Pancreas (tissue), 10 donors: Measurements from ENCODE around the gene FBXO40. TPM values are rescaled to one million over a fixed set of nuclear protein-coding genes. Genes with fewer than 3 reads are reported as not detected.
A peak's percentile ranks its signal among the peaks of the same experiment; 100 is the strongest.

Experiments
- ATAC-seq, 4 donors: fragments of 200-7000 bp; cut with Tn5 transposase; one replicate each; pipeline versions ENCODE4 v1.8.0 to v1.9.1; 2020; ENCODE audit warnings: mild to moderate bottlenecking in 4 of 4, moderate library complexity in 4 of 4
- DNase-seq, 6 donors: peaks; one replicate each; pipeline ENCODE4 v3.0.0-alpha.2; 2020
- FAIRE-seq: peaks from 2 replicates; lab custom pipeline; 2012; peaks lifted over from hg19 to GRCh38; lab: Jason Lieb, UNC
- H3K27ac ChIP-seq, 4 donors: fragments of 200-600 bp; sonication (generic); 1 replicate in 3 of 4; 2 replicates in 1 of 4; pipeline versions ENCODE4 v1.5.0 to v1.8.0; 2020
- H3K27me3 ChIP-seq, 4 donors: fragments of 200-600 bp; one replicate each; pipeline ENCODE4 v1.8.0; 2021
- H3K36me3 ChIP-seq, 3 donors: fragments of 200-600 bp; sonication (generic) in 1 of 3; one replicate each; pipeline versions ENCODE4 v1.5.0 to v1.8.0; 2020 to 2021
- H3K4me1 ChIP-seq, 3 donors: fragments of 200-600 bp; one replicate each; pipeline ENCODE4 v1.8.0; 2021
- H3K4me3 ChIP-seq, 4 donors: fragments of 200-600 bp; sonication (generic) in 2 of 4; one replicate each; pipeline versions ENCODE4 v1.5.0 to v1.8.0; 2020 to 2021
- H3K9me3 ChIP-seq, 4 donors: fragments of 200-600 bp; one replicate each; pipeline ENCODE4 v1.8.0; 2021
- CTCF ChIP-seq, 4 donors: fragments of 200-600 bp; sonication (generic) in 3 of 4; IDR thresholded peaks; one replicate each; pipeline versions ENCODE4 v1.5.0 to v1.8.0; 2021; ENCODE audit warnings: antibody characterized with exemption in 4 of 4
- WGBS, 2 donors: extraction: QIAGEN DNeasy Blood & Tissue Kit; methylation state at CpG; one replicate each; pipeline ENCODE4 v1.1.7; 2013; 5-methylcytosine and 5-hydroxymethylcytosine counted together
- intact Hi-C, 3 donors: fragments of 100-400 bp; cut with DNase I; formaldehyde crosslinking; loops; one replicate each; pipeline versions ENCODE4 v1.11.1 to v1.14.2; 2022
- polyA plus RNA-seq, 2 donors: library from polyadenylated mRNA; stranded (reverse); fragments of 200-250 nt; gene quantifications; one replicate each; pipeline ENCODE4 v1.2.3, GENCODE V29; 2013
- total RNA-seq, 6 donors: library from RNA; stranded (reverse); fragmentation: NEBNext Ultra II Directional in 4 of 6; extraction: Animal tissue kit (Norgen Biotek cat#: 25700) in 4 of 6; gene quantifications; one replicate each; pipeline versions ENCODE4 v1.2.1 to v1.2.4, GENCODE V29; 2021 to 2023
- donor health status: healthy with polysubstance abuse.
- donor health status: DM: no; HTN: no; CAD: no; lungs with moderate emphysema.
- donor health status: DM: no; HTN: no; CAD: no.
- donor health status: control.
- donor health status: control.
- donor health status: Bipolar disorder and iron deficiency.
- donor health status: DM: yes; HTN: yes; CAD: no.
- donor health status: DM: no; HTN: no; CAD: no.
- donor health status: DM: no; HTN: no; CAD: no.
- donor health status: DM: yes; HTN: yes; CAD: no.

FBXO40 gene
- total and polyA plus RNA-seq, 8 donors: 0.12 TPM; not detected in 7

- no peaks in the 10 kb centered on the region for H3K27me3 ChIP-seq
- ATAC-seq: no peak
- TF ChIP-seq CTCF (IDR thresholded peaks at IDR 0.05): no peak
- no peak for FAIRE-seq
- no peaks in the 10 kb centered on the region for H3K36me3 ChIP-seq
- no peaks in the 10 kb centered on the region for H3K9me3 ChIP-seq
- H3K4me3 ChIP-seq: no peak overlapping the region
- intact Hi-C loops: no loop called here
- H3K27ac ChIP-seq: no peak overlapping the region
- no peak for DNase-seq
- H3K4me1 ChIP-seq: peaks cover 0 to 5% (median 0%) of the 10 kb centered on the region in 3 donors
Measured at GRCh38 chr3:121651684-121652083, 58.5 kb downstream of the FBXO40 start.

GRCh38 chr3:121654493-121655385 is 61.6 kb downstream of the FBXO40 start:
- DNase-seq: no peak
- 82 to 90% methylated on average over 6 of the region's 6 CpGs for whole genome bisulfite sequencing, 2 donors
- TF ChIP-seq CTCF (IDR thresholded peaks at IDR 0.05): no peak
- peaks cover 0 to 5% (median 0%) of the 10 kb centered on the region in 3 donors for H3K4me1 ChIP-seq
- no peak overlapping the region for H3K4me3 ChIP-seq
- H3K27me3 ChIP-seq: no peaks in the 10 kb centered on the region
- H3K9me3 ChIP-seq: no peaks in the 10 kb centered on the region
- no peak for FAIRE-seq
- ATAC-seq: no peak
- no peak overlapping the region for H3K27ac ChIP-seq
- H3K36me3 ChIP-seq: no peaks in the 10 kb centered on the region
- intact Hi-C loops: no loop called here

- TF ChIP-seq CTCF (IDR thresholded peaks at IDR 0.05): no peak
- FAIRE-seq (no peak), ATAC-seq (no peak), DNase-seq (no peak)
- Histone ChIP-seq H3K9me3 (no peaks in the 10 kb centered on the region), H3K4me1 (peaks cover 0 to 6% (median 0%) of the 10 kb centered on the region in 3 donors), H3K27me3 (no peaks in the 10 kb centered on the region), H3K36me3 (peaks cover 0 to 4% (median 0%) of the 10 kb centered on the region in 3 donors), H3K27ac (no peak overlapping the region), H3K4me3 (no peak overlapping the region)
- intact Hi-C loops: no loop called here
- 78 to 81% methylated on average over 6 of the region's 6 CpGs for WGBS, 2 donors
Measured at GRCh38 chr3:121658716-121659435, 65.7 kb downstream of the FBXO40 start.

- peak in 2 of 4 donors; percentile 24 to 28 for ATAC-seq
Measured at GRCh38 chr3:121659586-121659985, 66.4 kb downstream of the FBXO40 start.

More at GRCh38 chr3:121659586-121659985, 66.4 kb downstream of the FBXO40 start:
- Histone ChIP-seq H3K4me1 (peaks cover 0 to 6% (median 0%) of the 10 kb centered on the region in 3 donors), H3K27ac (peak overlapping the region in 1 of 4 donors; percentile 55), H3K27me3 (no peaks in the 10 kb centered on the region), H3K9me3 (no peaks in the 10 kb centered on the region), H3K36me3 (peaks cover 0 to 10% (median under 1%) of the 10 kb centered on the region in 3 donors), H3K4me3 (peak overlapping the region in 1 of 4 donors; percentile 8)
- intact Hi-C loops: no loop called here
- TF ChIP-seq CTCF (IDR thresholded peaks at IDR 0.05): no peak
- DNase-seq (no peak), FAIRE-seq (no peak)
- WGBS, 2 donors: 89 to 98% methylated on average over 3 of the region's 3 CpGs
